Superior temporal gyrus (tissue), 1 donor: Measurements from ENCODE around the gene SPN.
"Not testable (repeated sequence)": the region's sequence is repeated elsewhere in the genome, so short reads cannot be mapped to it uniquely, and the experiment has no call there.

Experiments used
- DNase-seq: peaks from one replicate; pipeline ENCODE4 v3.0.0-alpha.2; 2016; ENCODE audit errors: extremely low spot score

Gene SPN

DNA sequence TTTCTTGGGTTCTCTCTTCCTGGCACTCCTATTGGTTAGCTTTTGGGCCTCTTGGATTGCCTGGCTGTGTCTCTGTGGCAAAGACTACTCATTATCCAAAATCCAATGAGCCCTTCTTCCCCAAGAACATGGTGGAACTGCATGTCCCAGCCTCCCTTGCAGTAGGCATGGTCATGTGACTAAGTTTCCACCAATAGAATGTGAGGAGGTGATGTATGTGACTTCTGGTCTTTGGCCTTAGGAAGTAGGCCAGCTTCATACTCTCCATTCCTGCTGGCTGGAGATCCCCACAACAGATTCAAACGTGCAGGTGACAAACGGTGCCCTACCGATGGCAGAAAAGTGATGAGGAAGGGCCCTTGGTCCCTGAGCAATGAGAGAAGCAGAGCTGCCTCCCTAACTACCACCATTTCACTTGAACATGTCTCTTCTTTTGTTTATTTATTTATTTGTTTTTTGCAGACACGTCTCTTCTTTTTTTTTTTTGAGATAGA, 17.3 kb upstream of the SPN start:
- DNase-seq = no peak

DNA sequence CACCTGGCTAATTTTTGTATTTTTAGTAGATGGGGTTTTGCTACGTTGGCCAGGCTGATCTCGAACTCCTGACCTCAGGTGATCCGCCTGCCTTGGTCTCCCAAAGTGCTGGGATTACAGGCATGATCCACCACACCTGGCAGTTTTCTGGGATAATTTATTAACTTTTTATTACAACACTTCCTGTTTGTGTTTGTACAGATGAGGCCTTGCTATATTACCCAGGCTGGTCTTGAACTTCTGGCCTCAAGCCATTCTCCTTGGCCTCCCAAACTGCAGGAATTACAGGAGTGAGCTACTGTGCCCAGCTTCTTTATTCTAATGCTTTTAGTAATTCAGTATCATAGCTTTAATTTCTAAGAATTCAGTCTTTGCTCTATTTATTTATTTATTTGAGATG, 16.1 kb upstream of the SPN start:
- DNase-seq = no peak

DNA sequence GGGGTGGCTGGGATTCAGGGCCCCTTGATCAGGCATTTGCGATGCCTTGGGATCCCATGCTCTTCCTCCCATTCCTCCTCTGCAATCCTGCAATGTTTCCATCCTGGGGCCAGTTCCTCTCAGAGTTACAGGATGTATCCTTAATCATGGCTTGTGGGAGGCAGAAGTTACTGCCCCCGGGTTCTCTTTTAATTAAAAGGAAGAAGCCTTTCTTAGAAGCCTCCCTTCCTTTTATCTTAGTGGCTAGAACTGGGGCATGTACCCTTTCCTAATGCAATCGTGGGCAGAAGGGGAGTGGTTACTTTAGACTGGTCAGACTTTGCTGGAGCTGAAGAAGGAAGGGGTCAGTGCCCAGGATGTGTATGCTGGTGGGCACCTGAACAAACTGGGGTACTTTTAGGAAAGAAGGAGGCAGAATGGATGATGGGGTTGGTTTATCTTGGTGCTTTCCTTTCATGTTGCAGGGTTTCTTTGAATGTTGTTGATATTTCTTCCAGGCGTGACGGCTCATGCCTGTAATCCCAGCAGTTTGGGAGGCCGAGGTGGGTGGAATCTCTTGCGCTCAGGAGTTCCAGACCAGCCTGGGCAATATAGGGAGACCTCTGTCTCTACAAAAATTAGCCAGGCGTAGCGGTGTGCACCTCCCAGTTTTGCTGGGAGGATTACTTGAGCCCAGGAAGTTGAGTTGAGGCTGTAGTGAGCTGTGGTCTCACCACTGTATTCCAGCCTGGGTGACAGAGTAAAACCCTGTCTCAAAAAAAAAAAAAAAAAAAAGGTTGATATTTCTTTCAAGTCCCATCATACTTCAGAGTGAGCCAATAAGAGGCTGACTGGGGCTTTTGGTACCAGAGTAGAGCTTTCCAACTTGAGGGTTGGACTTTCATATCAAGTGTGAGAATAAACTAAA, 13.2 kb upstream of the SPN start:
- DNase-seq = no peak

DNA sequence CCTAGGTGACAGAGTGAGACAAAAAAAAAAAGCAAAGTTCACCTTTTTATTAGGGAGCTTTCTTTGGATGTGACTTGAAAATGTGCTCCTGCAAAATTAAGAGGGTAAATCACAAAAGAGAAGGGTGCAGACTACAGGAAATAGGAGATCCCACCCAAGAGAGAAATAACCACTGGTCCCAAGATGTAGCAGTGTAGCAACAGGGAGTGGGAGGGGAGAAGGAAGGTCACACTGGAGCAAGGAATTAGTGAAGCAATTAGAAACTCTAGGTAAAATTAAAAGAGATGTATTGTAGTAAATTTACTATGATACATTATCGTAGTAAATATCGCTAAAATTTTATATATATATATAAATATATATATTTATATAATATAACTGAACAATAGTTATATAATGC, 12.3 kb upstream of the SPN start:
- DNase-seq = no peak

DNA sequence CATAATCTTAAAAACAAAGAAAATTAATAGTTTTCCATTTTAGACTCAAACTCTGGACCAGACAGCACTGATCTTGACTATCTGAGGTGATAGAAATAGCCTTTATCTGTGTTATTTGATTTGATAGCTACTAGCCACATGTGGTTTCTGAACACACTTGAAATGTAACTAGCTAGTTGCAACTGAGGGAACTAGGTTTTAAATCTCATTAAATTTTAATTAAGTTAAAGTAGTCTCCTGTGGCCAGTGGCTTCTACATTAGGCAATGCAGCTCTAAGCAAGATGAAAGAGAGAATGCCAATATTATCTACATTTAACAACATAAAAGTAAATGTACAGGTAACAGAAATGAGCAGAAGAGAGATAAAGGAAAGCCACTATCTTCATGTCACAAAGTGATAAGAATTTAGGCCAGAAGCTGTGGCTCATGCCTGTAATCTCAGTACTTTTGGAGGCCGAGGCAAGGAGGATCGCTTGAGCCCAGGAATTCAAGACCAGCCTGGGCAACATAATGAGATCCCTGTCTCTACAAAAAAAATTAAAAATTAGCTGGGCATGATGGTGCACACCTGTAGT, 11.2 kb upstream of the SPN start:
- DNase-seq = no peak

DNA sequence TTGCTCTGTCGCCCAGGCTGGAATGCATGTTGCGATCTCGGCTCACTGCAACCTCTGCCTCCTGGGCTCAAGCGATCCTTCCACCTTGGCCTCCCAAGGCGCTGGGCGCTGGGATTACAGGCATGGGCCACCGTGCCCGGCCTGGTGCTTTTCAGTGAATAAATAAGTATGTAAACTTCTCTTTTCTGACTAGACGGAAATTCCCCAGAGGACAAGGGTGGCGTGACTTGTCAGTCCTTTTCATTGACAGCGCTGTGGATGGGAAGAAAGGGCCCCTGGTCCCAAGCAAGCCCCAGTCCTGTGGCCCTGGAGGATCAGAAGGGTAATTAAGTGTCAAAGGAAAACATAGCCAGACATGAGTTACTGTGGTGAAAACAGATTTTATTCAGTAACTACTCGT, 9.6 kb upstream of the SPN start:
- no peak for DNase-seq

DNA sequence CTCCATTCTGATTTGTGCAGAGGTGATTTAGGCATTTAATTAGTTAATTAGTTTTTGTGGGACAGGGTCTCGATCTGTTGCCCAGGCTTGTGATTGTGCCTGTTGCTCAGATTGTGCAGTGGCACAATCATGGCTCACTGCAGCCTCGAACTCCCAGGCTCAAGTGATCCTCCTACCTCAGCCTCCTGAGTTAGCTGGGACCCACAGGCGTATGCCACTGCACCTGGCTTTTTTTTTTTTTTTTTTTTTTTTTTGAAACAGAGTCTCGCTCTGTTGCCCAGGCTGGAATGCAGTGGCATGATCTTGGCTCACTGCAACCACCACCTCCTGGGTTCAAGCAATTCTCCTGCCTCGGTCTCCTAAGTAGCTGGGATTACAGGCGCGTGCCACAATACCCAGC, 9.2 kb upstream of the SPN start:
- not testable (repeated sequence) for DNase-seq

DNA sequence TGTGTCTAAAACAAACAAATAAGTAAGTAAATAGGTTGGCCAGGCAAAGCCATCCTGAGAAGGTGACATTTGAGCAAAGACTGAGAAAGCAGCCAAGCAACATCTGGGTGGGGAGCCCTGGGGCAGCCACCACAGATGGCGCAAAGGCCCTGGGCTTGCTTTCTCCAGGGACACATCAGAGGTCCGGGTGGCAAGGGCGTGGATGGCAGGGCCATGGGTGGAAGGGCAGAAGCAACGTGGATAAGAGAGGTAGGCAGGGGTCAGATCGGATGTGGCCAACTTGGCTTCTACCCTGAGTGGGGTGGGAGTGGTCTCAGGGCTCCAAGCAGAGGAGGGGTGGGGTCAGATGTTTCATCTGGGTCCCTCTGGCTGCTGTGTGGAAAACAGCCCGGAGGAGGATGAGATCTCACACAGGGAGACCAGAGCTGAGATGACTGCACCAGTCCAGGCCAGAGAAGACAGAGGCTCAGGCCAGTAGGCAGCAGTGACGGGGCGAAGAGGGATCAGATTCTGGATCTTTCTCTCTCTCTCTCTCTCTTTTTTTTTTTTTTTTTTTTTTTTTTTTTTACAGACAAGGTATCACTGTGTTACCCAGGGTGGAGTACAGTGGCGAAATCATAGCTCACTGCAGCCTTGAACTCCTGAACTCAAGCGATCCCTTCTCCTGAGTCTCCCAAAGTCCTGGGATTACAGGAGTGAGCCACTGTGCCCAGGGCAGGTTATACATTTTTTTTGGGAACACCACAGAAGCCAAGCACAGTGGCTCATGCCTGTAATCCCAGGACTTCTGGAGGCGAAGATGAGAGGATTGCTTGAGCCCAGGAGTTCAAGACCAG, 6.1 kb upstream of the SPN start:
- no peak for DNase-seq

DNA sequence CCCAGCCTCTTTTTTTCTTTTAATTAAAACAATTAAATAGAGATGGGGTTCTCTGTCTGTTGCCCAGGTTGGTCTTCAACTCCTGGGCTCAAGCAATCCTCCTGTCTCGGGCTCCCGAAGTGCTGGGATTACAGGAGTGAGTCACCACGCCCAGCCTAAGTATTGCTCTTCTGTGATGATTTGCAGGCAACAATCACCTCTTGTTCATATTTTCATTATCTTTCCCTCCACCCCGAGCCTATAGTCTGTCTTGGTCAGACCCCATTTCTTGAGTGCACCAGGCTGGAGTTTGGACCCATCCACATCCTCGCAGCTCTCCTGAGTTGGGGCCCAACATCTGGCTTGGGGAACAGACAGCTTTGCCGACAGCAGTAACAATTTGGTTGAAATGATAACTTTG, 4.3 kb upstream of the SPN start:
- DNase-seq = no peak

DNA sequence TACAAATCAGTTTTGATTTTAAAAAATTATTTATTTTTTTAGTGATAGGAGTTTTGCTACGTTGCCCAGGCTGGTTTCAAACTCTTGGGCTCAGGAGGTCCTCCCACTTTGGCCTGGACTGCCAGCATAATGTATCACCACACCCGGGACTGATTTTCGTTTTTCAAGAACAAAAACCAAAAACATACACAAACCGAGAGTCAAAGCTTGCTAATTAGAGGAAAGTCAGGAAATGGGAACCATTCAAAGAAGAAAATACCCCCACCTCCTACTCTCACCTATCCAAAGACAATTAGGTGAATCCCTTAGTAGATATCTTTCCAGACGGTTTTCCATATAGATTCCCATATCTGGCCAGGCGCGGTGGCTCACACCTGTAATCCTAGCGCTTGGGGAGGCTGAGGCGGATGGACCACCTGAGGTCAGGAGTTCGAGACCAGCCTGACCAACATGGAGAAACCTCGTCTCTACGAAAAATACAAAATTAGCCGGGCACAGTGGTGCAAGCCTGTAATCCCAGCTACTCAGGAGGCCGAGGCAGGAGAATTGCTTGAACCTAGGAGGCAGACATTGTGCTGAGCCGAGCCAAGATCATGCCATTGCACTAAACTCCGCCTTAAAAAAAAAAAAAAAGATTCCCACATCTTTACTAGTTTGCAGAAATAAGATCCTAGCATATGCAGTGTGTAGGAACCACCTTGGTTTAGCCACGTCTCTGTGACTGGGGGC, 883 bp upstream of the SPN start:
- no peak for DNase-seq

DNA sequence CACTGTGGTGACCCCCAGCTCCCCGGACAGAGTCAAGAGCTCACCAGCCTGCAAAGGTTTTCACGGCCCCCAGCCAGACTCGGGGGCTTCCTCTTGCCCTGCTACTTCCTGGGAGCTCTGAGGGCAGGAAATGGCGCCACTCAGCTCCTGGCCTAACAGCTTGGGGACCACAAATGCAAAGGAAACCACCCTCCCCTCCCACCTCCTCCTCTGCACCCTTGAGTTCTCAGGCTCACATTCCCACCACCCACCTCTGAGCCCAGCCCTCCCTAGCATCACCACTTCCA, 375 bp upstream of the SPN start:
- DNase-seq = no peak

DNA sequence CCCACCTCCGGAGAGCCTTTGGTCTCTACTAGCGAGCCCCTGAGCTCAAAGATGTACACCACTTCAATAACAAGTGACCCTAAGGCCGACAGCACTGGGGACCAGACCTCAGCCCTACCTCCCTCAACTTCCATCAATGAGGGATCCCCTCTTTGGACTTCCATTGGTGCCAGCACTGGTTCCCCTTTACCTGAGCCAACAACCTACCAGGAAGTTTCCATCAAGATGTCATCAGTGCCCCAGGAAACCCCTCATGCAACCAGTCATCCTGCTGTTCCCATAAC, 702 bp downstream of the SPN start:
- no peak for DNase-seq

DNA sequence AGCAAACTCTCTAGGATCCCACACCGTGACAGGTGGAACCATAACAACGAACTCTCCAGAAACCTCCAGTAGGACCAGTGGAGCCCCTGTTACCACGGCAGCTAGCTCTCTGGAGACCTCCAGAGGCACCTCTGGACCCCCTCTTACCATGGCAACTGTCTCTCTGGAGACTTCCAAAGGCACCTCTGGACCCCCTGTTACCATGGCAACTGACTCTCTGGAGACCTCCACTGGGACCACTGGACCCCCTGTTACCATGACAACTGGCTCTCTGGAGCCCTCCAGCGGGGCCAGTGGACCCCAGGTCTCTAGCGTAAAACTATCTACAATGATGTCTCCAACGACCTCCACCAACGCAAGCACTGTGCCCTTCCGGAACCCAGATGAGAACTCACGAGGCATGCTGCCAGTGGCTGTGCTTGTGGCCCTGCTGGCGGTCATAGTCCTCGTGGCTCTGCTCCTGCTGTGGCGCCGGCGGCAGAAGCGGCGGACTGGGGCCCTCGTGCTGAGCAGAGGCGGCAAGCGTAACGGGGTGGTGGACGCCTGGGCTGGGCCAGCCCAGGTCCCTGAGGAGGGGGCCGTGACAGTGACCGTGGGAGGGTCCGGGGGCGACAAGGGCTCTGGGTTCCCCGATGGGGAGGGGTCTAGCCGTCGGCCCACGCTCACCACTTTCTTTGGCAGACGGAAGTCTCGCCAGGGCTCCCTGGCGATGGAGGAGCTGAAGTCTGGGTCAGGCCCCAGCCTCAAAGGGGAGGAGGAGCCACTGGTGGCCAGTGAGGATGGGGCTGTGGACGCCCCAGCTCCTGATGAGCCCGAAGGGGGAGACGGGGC, 1.3 kb downstream of the SPN start:
- DNase-seq = no peak

DNA sequence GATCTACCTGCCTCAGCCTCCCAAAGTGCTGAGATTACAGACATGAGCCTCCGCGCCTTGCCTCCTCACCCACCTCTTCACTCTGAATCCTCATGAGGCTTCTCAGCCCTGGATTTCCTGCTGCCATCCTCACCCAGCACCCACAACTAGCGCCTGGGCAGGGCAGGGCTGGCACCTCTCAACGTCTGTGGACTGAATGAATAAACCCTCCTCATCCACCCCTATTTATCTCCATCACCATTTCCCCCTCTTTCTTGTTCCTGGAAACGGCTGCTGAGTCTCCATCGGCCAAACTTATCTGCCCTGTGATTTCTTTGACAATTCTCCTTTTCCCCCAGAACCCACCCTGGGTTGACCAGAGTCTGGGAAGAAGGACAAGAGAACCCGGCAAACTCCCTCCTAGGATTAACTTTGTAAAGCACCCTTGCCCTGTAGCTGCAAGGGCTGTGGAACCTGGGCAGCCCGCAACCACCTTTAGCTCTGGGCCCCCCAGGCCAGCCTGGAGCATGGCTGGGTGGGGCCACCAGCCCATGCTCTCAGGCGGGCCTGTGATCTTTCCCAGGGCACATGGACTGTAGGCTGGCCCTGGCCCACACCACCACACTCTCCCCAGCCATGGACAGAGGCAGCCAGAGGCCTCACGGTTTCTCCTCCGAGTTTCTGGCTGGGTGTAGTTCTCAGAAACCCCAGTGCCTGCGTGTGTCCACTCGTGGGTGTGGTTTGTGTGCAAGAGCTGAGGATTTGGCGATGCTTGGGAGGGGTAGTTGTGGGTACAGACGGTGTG, 2.4 kb downstream of the SPN start:
- no peak for DNase-seq

DNA sequence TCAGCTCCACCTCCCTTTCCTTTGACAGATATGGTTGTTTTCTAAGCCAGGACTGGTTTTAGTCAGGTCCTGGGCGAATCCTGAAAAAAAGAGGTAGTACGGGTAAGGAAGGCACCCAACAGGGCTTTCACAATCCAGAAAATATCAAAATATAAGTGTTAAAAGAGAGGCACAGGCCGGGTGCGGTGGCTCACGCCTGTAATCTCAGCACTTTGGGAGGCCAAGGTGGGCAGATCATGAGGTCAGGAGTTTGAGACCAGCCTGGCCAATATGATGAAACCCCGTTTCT, 4.2 kb downstream of the SPN start:
- DNase-seq = not testable (repeated sequence)

DNA sequence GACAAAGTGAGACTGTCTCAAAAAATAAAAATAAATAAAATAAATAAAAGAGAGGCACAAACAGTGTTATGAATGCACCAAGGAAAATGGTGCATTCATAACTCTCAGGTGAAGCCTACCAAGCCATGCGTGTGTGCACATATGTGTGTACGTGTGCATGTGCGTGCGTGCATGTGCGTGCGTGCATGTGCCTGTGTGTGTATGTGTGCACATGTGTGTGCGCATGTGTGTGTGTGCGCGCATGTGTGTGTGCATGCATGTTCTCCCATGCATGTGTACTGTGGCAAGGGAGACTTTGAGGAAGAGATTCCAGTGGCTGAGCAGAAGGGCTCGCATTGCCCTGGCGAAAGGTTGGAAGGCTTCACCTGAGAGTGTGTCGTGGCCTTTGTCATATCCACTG, 4.7 kb downstream of the SPN start:
- DNase-seq = no peak

DNA sequence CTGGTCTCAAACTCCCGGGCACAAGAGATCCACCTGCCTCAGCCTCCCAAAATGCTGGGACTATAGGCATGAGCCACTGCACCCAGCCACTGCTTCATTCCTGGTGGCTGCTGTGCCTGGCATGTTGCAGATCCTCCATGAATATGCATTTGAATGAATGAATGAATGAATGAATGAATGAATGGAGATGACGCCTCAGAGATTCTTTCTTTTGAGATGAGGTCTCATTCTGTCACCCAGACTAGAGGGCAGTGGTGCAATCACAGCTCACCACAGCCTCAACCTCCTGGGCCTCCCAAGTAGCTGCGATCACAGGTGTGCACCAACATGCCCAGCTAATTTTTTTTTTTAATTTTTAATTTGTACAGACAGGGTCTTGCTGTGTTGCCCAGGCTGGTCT, 5.2 kb downstream of the SPN start:
- DNase-seq = no peak

DNA sequence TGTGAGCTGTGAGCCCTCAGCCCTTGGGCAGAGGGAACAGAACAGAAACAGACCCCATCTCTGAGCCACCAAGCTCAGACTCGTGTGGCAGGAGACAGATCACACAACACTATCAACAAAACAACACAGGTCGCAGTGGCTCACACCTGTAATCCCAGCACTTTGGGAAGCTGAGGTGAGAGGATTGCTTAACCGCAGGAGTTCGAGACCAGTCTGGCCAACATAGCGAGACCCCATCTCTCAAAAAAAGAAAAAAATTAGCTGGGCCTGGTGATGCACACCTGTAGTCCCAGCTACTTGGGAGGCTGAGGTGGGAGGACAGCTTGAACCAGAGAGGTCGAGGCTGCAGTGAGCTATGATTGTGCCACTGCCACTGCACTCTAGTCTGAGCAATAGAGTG, 10.5 kb downstream of the SPN start:
- DNase-seq = no peak

DNA sequence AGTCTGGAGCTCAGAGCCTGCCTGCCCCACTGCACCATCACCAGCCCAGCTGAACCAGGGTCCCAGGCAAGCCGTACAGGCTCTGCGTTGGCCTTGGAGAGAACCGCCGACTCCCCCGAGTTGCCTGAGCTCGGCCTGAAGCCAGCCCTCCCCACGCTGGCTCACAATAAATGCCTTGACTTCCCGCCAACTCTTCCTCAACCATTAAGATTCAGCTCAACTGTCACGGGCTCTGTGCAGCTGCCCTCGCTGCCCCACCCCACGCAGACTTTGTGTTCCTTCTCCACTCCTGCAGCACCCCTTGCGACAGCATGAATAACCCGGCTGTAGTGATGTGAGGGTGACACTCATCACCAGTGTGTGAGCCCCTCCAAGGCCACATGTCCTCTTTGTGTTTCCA, 11.1 kb downstream of the SPN start:
- peak; percentile 86 for DNase-seq

DNA sequence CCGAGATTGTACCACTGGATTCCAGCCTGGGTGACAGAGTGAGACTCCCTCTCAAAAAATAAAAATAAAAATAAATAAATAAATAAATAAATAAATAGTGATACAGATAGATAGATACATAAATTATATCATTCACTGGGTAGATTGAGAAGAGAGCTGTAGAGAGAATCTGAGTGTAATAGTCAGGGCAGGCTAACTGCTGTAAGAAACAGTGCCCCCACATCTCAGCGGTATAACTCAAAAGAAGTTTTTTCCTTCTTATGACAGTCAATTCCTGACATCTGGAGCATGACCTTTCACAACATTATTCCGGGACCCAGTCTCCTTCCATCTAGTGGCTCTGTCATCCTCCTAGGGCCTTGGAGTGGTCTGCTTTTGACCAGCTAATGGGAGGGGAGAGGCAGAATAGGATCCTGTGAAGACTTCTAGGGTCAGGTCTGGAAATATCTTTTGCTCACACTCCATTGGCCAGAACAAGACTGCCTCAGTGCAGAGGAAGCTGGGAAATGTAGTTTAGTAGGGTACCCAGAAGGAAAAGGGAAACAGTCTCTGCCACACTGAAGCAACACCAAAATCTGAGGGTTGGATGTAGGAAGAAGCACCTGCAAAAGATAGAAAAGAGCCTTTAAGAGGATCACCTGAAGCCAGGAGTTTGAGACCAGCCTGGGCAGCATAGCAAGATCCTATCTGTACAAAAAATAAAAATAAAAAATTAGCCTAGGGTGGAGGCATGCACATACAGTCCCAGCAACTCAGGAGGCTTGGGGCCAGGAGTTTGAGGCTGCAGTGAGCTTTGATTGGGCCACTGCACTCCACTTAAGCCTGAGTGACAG, 13.0 kb downstream of the SPN start:
- DNase-seq = peak; percentile 39
